GOT3 (cell line): ENCODE data around the gene GRK5.

ENCODE experiments used
- DNase-seq: peaks from one replicate; lab custom pipeline; 2025; ENCODE audit warnings: mixed read lengths; lab: John Stamatoyannopoulos, UW

Gene GRK5

DNA sequence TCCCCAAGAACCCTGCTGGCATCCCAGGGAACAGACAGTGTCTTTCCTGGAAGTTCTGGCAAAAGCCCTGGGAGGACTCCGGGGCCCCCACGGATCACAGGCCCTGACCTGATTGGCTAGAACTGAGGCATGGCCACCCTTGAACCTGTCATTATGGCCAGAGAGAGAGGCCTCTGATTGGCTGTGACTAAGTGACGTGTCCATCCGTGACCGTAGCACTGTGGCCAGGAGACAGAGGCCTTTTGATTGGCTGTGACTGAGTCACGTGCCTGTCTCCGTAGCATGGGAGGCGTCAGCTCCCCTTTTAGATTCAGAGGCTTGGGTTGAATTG, 171.3 kb downstream of the GRK5 start:
- DNase-seq = no peak

GRCh38 chr10:119379466-119380071, 172.2 kb downstream of the GRK5 start:
- no peak for DNase-seq

DNA sequence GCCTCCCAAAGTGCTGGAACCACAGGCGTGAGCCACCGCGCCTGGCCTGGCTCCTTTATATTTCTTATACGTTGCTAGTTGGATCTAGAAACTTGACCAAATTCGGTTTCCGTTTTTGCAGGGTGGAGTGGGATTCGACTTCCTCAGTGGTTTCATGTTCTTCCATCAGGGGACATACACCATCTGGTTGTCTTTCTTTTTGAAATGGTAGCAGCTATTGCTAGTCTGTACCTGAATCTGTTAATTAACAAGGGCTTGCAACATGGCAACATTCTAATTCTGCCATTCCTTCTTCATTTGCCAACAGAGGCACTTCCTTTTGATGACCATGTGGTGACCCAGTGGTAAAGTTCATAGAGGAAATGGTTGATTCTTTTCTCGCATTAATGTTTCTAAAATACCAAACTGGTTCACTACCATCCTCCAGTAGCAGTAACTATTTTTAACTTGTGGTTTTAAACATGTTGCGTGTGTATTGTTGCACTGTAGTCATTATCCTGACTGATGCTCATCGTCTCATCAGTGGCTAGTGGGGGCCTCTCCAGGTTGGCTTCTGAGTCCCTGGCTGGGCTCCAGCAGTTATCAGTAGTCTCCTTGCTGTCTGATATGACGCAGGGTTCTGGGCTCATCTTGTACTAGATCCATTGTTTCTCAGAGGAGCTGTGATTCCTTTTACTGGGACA, 175.9 kb downstream of the GRK5 start:
- no peak for DNase-seq

DNA sequence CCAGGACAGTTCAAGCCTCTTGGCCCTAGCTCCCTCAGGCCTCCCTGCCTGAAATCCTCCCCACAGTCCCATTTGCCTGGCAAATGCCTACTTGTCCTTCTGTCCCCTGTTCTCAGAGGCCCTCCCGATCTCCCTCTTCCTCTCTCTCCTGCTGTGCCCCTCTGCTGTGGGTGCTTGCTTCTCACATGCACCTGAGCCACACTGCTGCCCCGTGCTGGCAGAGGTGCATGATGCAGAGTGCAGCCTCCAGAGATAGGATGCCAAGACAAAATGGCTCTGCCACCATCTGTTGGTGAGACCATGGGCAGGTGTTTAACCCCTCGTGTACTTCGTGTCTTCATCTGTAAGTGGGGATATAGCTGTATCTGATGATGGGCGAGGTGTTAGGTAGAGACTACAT, 176.8 kb downstream of the GRK5 start:
- DNase-seq = no peak

GRCh38 chr10:119386666-119387065, 179.3 kb downstream of the GRK5 start:
- DNase-seq = no peak

DNA sequence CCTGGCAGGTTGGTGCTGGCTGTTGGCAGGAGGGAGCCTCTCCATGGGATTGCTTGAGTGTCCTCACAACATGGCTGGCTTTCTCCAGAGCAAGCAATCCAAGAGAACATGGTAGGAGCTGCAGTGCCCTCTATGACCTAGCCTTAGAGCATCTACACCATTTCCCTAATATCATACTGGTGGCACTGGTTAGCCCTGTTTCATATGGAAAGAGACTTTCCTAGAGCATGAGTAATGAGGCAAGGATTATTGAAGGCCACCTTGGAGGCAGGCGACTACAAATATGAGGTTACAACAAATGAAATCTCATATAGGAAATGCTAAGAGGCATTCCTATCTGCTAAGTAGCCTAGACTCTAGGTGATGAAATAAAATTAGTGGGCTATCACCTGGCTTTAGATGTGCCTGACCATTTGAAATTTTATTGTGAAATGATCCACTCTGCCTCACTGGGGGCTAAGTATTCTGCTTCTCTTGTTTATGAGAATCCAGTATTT, 181.5 kb downstream of the GRK5 start:
- no peak for DNase-seq

DNA sequence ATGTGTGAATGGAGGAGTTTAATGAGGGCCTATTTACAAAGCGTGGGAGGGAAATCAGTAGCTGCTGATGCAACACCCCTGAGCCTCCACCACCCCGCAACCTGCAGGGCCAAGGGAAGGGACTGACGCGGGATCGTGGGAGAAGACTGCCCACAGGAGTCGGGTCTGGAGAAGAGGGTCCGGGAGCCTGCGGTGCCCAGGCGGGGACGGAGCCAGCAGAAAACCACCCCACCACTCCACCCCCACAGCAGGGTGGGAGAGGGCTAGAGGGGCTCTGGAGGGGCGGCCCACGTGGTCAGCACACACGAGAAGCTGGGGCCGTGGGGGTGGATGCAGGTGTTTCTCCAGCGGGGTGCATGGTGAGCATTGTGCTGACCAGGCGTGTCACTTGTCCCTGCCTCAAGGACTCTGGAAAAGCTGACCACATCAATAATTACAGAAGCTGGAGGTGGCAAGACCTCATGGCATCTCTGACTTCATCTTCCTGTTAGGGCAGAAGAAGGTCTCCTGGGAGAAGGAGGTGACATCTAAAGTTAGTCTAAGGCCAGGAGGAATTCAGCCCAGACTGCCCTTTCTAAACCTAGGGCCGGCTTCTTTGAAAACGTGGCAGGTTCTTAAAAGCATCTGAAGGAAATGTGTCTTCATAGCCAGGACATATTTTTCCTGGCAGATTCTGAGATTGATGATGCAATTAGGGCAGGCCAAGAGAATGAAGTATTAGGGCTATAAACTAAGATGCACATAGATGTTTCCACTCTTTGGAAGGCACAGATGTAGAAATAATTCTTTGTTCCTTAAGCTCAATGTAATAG, 184.3 kb downstream of the GRK5 start:
- no peak for DNase-seq

DNA sequence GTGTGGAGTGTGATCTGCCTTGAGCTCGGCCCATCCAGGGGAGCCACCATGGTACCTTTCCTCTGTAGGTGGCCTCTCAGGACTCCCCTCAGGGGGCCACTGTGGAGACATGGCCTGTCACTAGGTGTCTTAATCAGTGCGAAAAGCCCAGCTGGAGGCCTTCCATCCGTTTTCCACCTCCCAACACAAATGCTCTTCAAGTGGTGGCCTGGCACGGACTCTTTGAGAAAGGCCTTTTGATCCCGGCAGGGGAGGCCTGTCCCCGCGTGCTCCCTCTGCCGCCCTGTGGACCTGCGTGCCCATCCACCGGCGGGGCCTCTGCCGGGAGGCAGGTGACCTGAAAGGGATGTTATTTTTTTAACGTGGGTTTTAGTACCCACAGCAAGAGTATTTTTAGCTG, 185.6 kb downstream of the GRK5 start:
- no peak for DNase-seq

GRCh38 chr10:119393421-119393820, 186.1 kb downstream of the GRK5 start:
- DNase-seq = no peak

DNA sequence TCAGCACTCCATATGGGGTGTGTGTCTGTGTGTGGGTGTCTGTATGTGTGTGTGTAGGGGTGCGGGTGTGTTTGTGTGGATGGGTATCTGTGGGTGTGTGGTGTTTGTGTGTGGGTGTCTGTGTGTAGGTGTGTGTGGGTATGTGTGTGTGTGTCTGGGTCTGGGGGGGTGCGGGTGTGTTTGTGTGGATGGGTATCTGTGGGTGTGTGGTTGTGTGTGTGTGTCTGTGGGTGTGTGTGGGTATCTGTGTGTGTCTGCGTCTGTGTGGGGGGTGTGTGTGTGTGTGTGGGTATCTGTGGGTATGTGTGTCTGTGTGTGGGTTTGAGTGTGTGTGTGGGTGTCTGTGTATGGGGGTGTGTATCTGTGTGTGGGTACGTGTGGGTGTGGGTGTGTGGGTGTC, 186.5 kb downstream of the GRK5 start:
- no peak for DNase-seq

DNA sequence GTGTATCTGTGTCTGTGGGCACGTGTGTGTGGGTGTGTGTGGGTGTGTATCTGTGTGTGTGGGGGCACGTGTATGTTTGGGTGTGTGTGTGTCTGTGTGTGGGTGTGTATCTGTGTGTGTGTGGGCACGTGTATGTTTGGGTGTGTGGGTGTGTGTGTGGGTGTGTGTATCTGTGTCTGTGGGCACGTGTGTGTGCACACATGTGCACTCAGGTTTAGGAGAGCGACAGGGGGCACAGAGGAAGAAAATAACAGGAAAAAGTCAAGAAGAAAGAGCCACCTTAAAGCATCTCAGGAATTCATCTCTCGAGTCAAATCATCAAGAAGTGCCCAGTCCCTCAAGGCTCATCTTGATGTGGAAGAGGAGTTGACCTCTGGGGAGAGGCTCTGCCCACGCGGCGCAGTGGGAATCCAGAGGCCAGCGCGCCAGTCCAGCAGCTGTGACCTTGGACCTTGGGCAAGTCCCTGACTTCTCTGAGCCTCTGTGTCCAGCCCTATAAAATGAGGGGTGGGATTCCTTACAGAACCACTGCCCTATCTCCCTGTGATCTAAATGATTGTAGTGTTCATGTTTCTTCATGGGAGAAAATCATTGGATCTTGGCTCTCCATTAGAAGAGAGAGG, 187.4 kb downstream of the GRK5 start:
- DNase-seq = no peak

- DNase-seq = no peak
Observed at GRCh38 chr10:119395280-119396007, 188.1 kb downstream of the GRK5 start.

DNA sequence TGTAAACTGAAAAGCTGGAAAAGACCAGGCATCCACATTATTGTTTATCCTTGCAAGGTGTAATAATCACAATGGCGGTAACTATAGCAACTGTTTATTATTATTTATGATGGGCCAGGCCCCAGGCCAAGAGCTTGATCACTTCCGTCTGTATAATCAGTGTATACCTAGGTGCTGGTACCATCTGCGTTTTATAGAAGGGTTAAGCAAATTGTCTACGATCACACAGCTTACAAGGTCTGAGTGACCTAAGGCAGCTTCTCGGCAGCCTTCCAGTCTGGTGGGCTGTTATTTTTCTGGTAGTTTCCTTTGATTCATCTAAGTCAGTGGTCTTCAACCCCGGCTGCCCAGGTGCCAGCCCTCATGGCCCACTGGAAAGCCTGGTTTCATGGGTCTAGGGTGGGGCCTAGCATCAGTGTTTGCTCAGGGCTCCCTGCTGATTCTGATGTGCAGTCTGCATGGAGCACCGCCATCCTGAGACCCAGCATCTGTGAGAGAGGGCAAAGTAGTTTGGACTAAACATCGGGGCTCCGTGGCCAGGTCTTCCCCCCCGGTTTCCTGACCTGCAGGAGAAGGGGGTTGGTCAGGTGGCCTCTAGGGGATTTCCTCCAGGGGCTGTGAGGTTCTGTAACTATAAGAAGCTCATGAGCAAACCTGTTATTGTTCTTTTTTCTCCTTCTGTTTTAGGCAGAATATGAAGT, 188.8 kb downstream of the GRK5 start:
- no peak for DNase-seq

DNA sequence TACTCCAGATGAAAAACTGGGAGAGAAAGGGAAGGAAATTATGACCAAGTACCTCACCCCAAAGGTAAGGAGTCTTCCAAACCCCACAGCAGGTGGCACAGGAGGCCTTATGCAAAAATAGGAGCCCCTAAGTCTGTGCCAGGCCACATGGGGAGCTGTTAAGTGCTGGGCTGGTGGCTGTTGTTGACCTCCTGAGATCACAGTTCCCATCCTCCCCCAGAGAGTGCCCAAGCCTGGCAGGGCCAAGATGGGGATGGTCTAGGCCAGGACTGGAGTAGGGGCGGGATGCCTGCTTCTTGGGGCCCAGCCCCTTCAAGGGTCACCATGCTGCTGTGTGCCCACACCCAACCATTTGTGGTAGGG, 189.3 kb downstream of the GRK5 start:
- no peak for DNase-seq

DNA sequence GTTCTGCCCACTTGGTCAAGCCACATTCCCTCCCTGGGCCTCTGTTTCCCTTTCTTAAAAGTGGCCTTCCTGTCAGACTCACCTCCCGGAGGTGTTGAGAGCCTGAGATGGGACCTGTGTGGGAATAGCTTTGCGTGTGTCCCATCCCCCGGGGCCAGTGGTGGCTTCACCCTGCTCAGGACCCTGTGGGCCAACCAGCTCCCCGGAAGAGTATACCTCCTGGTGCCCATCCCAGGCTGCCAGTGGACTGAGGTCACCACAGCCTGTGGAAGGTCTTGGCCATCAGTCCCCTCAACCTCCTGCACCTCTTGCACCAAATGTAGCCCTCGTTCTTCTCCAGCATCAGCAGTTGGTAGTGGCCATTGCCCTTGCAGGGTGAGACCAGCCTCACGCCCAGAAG, 190.0 kb downstream of the GRK5 start:
- no peak for DNase-seq

GRCh38 chr10:119398996-119399395, 191.6 kb downstream of the GRK5 start:
- DNase-seq = no peak

DNA sequence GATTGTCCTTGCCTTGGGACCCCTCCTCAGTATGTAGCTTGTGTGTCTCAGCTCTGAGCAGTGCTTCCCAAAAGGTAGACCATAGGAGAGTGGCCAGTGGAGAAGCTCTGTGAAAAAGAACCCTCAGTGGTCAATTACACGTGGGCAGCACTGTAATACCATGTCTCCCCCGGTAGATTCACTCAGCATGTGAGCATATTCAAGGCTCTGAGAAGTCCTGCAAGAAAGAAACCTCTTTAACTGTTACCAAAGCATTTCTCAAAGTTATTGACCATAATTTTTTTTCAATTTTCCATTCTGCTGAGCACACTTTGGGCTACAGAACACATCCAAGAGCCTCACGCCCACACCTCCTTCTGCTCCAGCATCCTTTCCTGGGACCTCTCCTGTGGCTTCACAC, 192.1 kb downstream of the GRK5 start:
- no peak for DNase-seq

GRCh38 chr10:119401671-119402395, 194.5 kb downstream of the GRK5 start:
- DNase-seq = peak; percentile 79

GRCh38 chr10:119403921-119404320, 196.6 kb downstream of the GRK5 start:
- DNase-seq = no peak

GRCh38 chr10:119404719-119405519, 197.5 kb downstream of the GRK5 start:
- DNase-seq = no peak
